CD4-positive, alpha-beta memory T cell (primary cell): Measurements from ENCODE around the gene SMAD6. TPM values are rescaled to one million over a fixed set of nuclear protein-coding genes. Genes with fewer than 3 reads are reported as not detected.

Source experiments
- CTCF ChIA-PET: fragments of 350-600 bp; sonication (Branson Sonifier 250); formaldehyde crosslinking; loops from one replicate; lab custom pipeline; 2021; ENCODE audit warnings: inconsistent platforms; ENCODE audit not compliant: partially characterized antibody; lab: Charles Lee
- POLR2A ChIA-PET: fragments of 350-600 bp; sonication (Branson Sonifier 250); formaldehyde crosslinking; loops from one replicate; lab custom pipeline; 2021; ENCODE audit not compliant: partially characterized antibody; lab: Charles Lee
- DNase-seq, 5 donors: peaks; one replicate each; pipeline versions ENCODE4 v3.0.0 to v3.0.0-alpha.2; 2020 to 2022; ENCODE audit warnings: mixed read lengths in 1 of 5
- H3K27ac ChIP-seq: one replicate; pipeline ENCODE4 v1.7.0; 2013; ENCODE audit warnings: low read depth, low read length
- H3K27me3 ChIP-seq: 2 replicates; pipeline ENCODE4 v1.7.0; 2013; ENCODE audit warnings: mild to moderate bottlenecking, low read length, moderate library complexity; ENCODE audit not compliant: insufficient read depth
- H3K36me3 ChIP-seq: 2 replicates; pipeline ENCODE4 v1.7.0; 2013; ENCODE audit warnings: mild to moderate bottlenecking, low read length, moderate library complexity; ENCODE audit not compliant: insufficient read depth
- H3K4me1 ChIP-seq: 2 replicates; pipeline ENCODE4 v1.7.0; 2013; ENCODE audit warnings: mild to moderate bottlenecking, low read length, moderate library complexity; ENCODE audit not compliant: insufficient read depth
- H3K4me3 ChIP-seq, 2 donors: one replicate each; pipeline ENCODE4 v1.7.0; 2013; ENCODE audit warnings: low read length in 2 of 2, mild to moderate bottlenecking in 1 of 2
- H3K9me3 ChIP-seq, 2 donors: one replicate each; pipeline ENCODE4 v1.7.0; 2013; ENCODE audit warnings: low read length in 2 of 2, control low read depth in 1 of 2; ENCODE audit not compliant: control insufficient read depth in 1 of 2
- H3K27ac Mint-ChIP-seq, 7 donors: one replicate each; pipeline ENCODE4 v1.8.0; 2020 to 2021; ENCODE audit warnings: mixed read lengths in 7 of 7, mild to moderate bottlenecking in 6 of 7, inconsistent platforms in 3 of 7, moderate library complexity in 3 of 7
- H3K27me3 Mint-ChIP-seq, 2 donors: one replicate each; pipeline ENCODE4 v1.8.0; 2020 to 2021; ENCODE audit warnings: mixed read lengths in 2 of 2
- H3K36me3 Mint-ChIP-seq, 2 donors: one replicate each; pipeline ENCODE4 v1.8.0; 2020 to 2021; ENCODE audit warnings: mixed read lengths in 2 of 2, inconsistent platforms in 1 of 2, mild to moderate bottlenecking in 1 of 2
- H3K4me1 Mint-ChIP-seq, 4 donors: one replicate each; pipeline ENCODE4 v1.8.0; 2020 to 2021; ENCODE audit warnings: mixed read lengths in 4 of 4, mild to moderate bottlenecking in 1 of 4
- H3K4me3 Mint-ChIP-seq, 8 donors: one replicate each; pipeline ENCODE4 v1.8.0; 2020 to 2021; ENCODE audit warnings: mixed read lengths in 8 of 8, mild to moderate bottlenecking in 7 of 8, moderate library complexity in 6 of 8, inconsistent platforms in 3 of 8
- H3K9me3 Mint-ChIP-seq, 8 donors: one replicate each; pipeline ENCODE4 v1.8.0; 2020 to 2021; ENCODE audit warnings: mixed read lengths in 8 of 8, mild to moderate bottlenecking in 5 of 8, inconsistent platforms in 3 of 8, moderate library complexity in 1 of 8
- intact Hi-C: fragments of 100-400 bp; cut with micrococcal nuclease; formaldehyde crosslinking; loops from one replicate; pipeline ENCODE4 v1.15.1; 2023
- polyA plus RNA-seq, 2 donors: library from polyadenylated mRNA; unstranded; fragments of 300-500 nt; fragmentation: Illumina TruSeq; gene quantifications; one replicate each; pipeline ENCODE4 v1.2.3, GENCODE V29; 2021
- total RNA-seq, 2 experiments: library from RNA; stranded (reverse); gene quantifications; one replicate each; pipeline ENCODE4 v1.2.3, GENCODE V29; 2021

Gene SMAD6
- total and polyA plus RNA-seq, 4 experiments from 2014 or later, result 0.09 to 0.11 TPM; not detected in 2

- peaks cover 10% of the 10 kb centered on the region for H3K4me1 ChIP-seq
- no peaks in the 10 kb centered on the region for H3K36me3 ChIP-seq
- H3K27me3 ChIP-seq, result peaks cover 9% of the 10 kb centered on the region
- H3K9me3 Mint-ChIP-seq, result no peaks in the 10 kb centered on the region
- no peak overlapping the region for H3K27ac ChIP-seq
- no peak overlapping the region for H3K4me3 Mint-ChIP-seq
- CTCF ChIA-PET, result no interaction called here
- no peaks in the 10 kb centered on the region for H3K9me3 ChIP-seq
- no peak for DNase-seq
- peaks cover 0 to 1% of the 10 kb centered on the region in 2 donors for H3K36me3 Mint-ChIP-seq
- H3K27ac Mint-ChIP-seq, result no peak overlapping the region
- peaks cover 4 to 12% (median 8%) of the 10 kb centered on the region in 4 donors for H3K4me1 Mint-ChIP-seq
- peaks cover 7 to 15% of the 10 kb centered on the region in 2 donors for H3K27me3 Mint-ChIP-seq
- H3K4me3 ChIP-seq, result no peak overlapping the region
- POLR2A ChIA-PET, result no interaction called here
- intact Hi-C loops, result loop anchor here (10.0 kb wide), 2 partner anchors 93 to 1127 kb away; no protein-coding TSS in a partner anchor
These were observed 5.5 kb downstream of the SMAD6 start for GRCh38 chr15:66707310-66708082.

DNA sequence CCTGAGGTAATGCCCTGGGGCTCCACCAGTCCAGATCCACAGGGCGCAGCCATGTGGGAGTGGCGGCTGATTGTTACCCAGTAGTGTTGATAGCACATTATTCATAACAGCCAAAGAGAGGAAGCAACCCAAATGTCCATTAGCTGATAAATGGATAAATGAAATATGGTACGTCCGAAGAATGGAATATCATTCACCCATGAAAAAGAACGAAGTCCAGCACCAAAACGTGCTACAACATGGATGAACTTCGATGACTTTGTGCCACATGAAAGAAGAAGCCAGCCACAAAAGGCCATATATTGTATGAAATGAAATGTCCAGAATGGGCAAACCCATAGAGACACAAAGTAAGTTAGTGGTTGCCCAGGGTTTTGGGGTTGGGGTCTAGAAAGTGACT is 6.4 kb downstream of the SMAD6 start:
- H3K9me3 ChIP-seq, result no peaks in the 10 kb centered on the region
- H3K4me3 ChIP-seq, result no peak overlapping the region
- H3K27me3 ChIP-seq, result peaks cover 5% of the 10 kb centered on the region
- Mint-ChIP-seq H3K4me1 (peaks cover 2 to 10% (median 6%) of the 10 kb centered on the region in 4 donors), H3K4me3 (no peak overlapping the region), H3K27me3 (peaks cover 7 to 13% of the 10 kb centered on the region in 2 donors), H3K36me3 (peaks cover 0 to 1% of the 10 kb centered on the region in 2 donors), H3K27ac (no peak overlapping the region), H3K9me3 (no peaks in the 10 kb centered on the region)
- peaks cover 5% of the 10 kb centered on the region for H3K4me1 ChIP-seq
- CTCF ChIA-PET, result no interaction called here
- POLR2A ChIA-PET, result interaction anchor here (1.6 kb wide), 1 partner anchor 8 kb away, joined by 4 read pairs; no protein-coding TSS in a partner anchor
- intact Hi-C loops, result loop anchor here (10.0 kb wide), 2 partner anchors 94 to 1126 kb away; no protein-coding TSS in a partner anchor
- no peak for DNase-seq
- H3K36me3 ChIP-seq, result no peaks in the 10 kb centered on the region
- H3K27ac ChIP-seq, result no peak overlapping the region

DNA sequence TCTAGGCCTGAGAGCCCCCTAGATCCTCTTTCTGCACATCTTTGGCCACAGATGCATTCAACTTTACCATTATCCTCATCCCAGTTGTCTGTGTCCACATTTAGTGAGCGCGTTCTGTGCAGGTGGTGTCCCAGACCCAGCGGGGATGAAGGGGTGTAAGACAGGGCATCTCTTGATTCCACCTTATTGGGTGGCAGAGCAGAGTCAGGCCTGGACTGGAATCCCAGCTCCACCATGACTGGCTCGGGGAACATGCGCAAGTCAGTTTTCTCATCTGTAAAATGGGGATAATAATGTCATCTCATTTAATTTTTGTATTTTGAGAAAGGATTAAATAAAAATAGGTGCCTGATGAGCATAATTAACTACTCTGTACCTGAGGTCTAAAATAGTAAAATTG is 7.8 kb downstream of the SMAD6 start:
- H3K4me1 Mint-ChIP-seq, result peaks cover 0 to under 1% (median under 1%) of the 10 kb centered on the region in 4 donors
- ChIA-PET CTCF (no interaction called here), POLR2A (no interaction called here)
- H3K36me3 Mint-ChIP-seq, result no peaks in the 10 kb centered on the region
- DNase-seq, result no peak
- H3K27ac Mint-ChIP-seq, result no peak overlapping the region
- no peaks in the 10 kb centered on the region for H3K9me3 Mint-ChIP-seq
- H3K9me3 ChIP-seq, result no peaks in the 10 kb centered on the region
- no peak overlapping the region for H3K27ac ChIP-seq
- no peaks in the 10 kb centered on the region for H3K36me3 ChIP-seq
- no peak overlapping the region for H3K4me3 ChIP-seq
- no peaks in the 10 kb centered on the region for H3K27me3 ChIP-seq
- no peak overlapping the region for H3K4me3 Mint-ChIP-seq
- H3K27me3 Mint-ChIP-seq, result peaks cover 5% of the 10 kb centered on the region in 2 donors
- no peaks in the 10 kb centered on the region for H3K4me1 ChIP-seq
- intact Hi-C loops, result loop anchor here (10.0 kb wide), 2 partner anchors 95 to 1125 kb away; no protein-coding TSS in a partner anchor

- Histone ChIP-seq H3K27me3 (no peaks in the 10 kb centered on the region), H3K4me1 (no peaks in the 10 kb centered on the region), H3K4me3 (no peak overlapping the region), H3K9me3 (no peaks in the 10 kb centered on the region), H3K36me3 (no peaks in the 10 kb centered on the region), H3K27ac (no peak overlapping the region)
- ChIA-PET CTCF (no interaction called here), POLR2A (no interaction called here)
- no peak overlapping the region for H3K27ac Mint-ChIP-seq
- no peak for DNase-seq
- no peaks in the 10 kb centered on the region for H3K4me1 Mint-ChIP-seq
- H3K4me3 Mint-ChIP-seq, result no peak overlapping the region
- peaks cover 0 to 2% of the 10 kb centered on the region in 2 donors for H3K27me3 Mint-ChIP-seq
- H3K9me3 Mint-ChIP-seq, result no peaks in the 10 kb centered on the region
- intact Hi-C loops, result no loop called here
- no peaks in the 10 kb centered on the region for H3K36me3 Mint-ChIP-seq
These were observed 9.2 kb downstream of the SMAD6 start for GRCh38 chr15:66711260-66711659.

- intact Hi-C loops, result no loop called here
- Mint-ChIP-seq H3K4me3 (no peak overlapping the region), H3K4me1 (peaks cover 0 to 1% (median 0%) of the 10 kb centered on the region in 4 donors), H3K27ac (peak overlapping the region in 1 of 7 donors; percentile 52), H3K27me3 (peaks cover 0 to 2% of the 10 kb centered on the region in 2 donors), H3K9me3 (no peaks in the 10 kb centered on the region), H3K36me3 (no peaks in the 10 kb centered on the region)
- POLR2A ChIA-PET, result no interaction called here
- no peak for DNase-seq
- Histone ChIP-seq H3K4me1 (no peaks in the 10 kb centered on the region), H3K4me3 (no peak overlapping the region), H3K9me3 (no peaks in the 10 kb centered on the region), H3K27ac (no peak overlapping the region), H3K36me3 (no peaks in the 10 kb centered on the region), H3K27me3 (no peaks in the 10 kb centered on the region)
- CTCF ChIA-PET, result no interaction called here
These were observed 9.8 kb downstream of the SMAD6 start for GRCh38 chr15:66711862-66712261.

GRCh38 chr15:66713843-66714508 is 11.9 kb downstream of the SMAD6 start:
- H3K9me3 ChIP-seq, result no peaks in the 10 kb centered on the region
- H3K4me1 ChIP-seq, result no peaks in the 10 kb centered on the region
- Mint-ChIP-seq H3K27me3 (peaks cover 0 to 2% of the 10 kb centered on the region in 2 donors), H3K9me3 (no peaks in the 10 kb centered on the region), H3K36me3 (no peaks in the 10 kb centered on the region), H3K4me1 (peaks cover 0 to 1% (median 0%) of the 10 kb centered on the region in 4 donors), H3K4me3 (no peak overlapping the region), H3K27ac (no peak overlapping the region)
- no peaks in the 10 kb centered on the region for H3K36me3 ChIP-seq
- no peak overlapping the region for H3K4me3 ChIP-seq
- DNase-seq, result no peak
- CTCF ChIA-PET, result no interaction called here
- H3K27me3 ChIP-seq, result no peaks in the 10 kb centered on the region
- POLR2A ChIA-PET, result no interaction called here
- intact Hi-C loops, result no loop called here
- H3K27ac ChIP-seq, result no peak overlapping the region

- no peaks in the 10 kb centered on the region for H3K4me1 ChIP-seq
- Mint-ChIP-seq H3K4me1 (peaks cover 0 to 1% (median under 1%) of the 10 kb centered on the region in 4 donors), H3K27ac (no peak overlapping the region), H3K27me3 (peaks cover 0 to 2% of the 10 kb centered on the region in 2 donors), H3K4me3 (no peak overlapping the region), H3K36me3 (no peaks in the 10 kb centered on the region), H3K9me3 (no peaks in the 10 kb centered on the region)
- H3K27me3 ChIP-seq, result no peaks in the 10 kb centered on the region
- intact Hi-C loops, result no loop called here
- POLR2A ChIA-PET, result no interaction called here
- H3K36me3 ChIP-seq, result no peaks in the 10 kb centered on the region
- H3K9me3 ChIP-seq, result no peaks in the 10 kb centered on the region
- no peak overlapping the region for H3K27ac ChIP-seq
- CTCF ChIA-PET, result no interaction called here
- no peak overlapping the region for H3K4me3 ChIP-seq
- no peak for DNase-seq
These were observed 12.5 kb downstream of the SMAD6 start for GRCh38 chr15:66714543-66714981.
